ENCODE measurements around the gene OGFOD2.
A peak's percentile ranks its signal among the peaks of the same experiment; 100 is the strongest.

The OGFOD2 gene

GRCh38 chr12:122961531-122962329, 13.3 kb upstream of the OGFOD2 start:
- no peak for DNase-seq (ENCODE audit: low spot score)
- no peak overlapping the region for H3K27ac ChIP-seq (ENCODE audit: poor library complexity, severe bottlenecking)
- H3K4me3 ChIP-seq (ENCODE audit: severe bottlenecking) = no peak overlapping the region
- no peak for ATAC-seq (ENCODE audit: low read depth)
- no peaks in the 10 kb centered on the region for H3K9me3 ChIP-seq (ENCODE audit: severe bottlenecking)
- no peaks in the 10 kb centered on the region for H3K27me3 ChIP-seq (ENCODE audit: insufficient read depth, poor library complexity, severe bottlenecking)
- H3K4me1 ChIP-seq (ENCODE audit: insufficient read depth, poor library complexity, severe bottlenecking) = no peaks in the 10 kb centered on the region
- TF ChIP-seq, protein P1, sequence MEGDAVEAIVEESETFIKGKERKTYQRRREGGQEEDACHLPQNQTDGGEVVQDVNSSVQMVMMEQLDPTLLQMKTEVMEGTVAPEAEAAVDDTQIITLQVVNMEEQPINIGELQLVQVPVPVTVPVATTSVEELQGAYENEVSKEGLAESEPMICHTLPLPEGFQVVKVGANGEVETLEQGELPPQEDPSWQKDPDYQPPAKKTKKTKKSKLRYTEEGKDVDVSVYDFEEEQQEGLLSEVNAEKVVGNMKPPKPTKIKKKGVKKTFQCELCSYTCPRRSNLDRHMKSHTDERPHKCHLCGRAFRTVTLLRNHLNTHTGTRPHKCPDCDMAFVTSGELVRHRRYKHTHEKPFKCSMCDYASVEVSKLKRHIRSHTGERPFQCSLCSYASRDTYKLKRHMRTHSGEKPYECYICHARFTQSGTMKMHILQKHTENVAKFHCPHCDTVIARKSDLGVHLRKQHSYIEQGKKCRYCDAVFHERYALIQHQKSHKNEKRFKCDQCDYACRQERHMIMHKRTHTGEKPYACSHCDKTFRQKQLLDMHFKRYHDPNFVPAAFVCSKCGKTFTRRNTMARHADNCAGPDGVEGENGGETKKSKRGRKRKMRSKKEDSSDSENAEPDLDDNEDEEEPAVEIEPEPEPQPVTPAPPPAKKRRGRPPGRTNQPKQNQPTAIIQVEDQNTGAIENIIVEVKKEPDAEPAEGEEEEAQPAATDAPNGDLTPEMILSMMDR (IDR thresholded peaks at IDR 0.05; ENCODE audit: poor library complexity, severe bottlenecking) = no peak
- peaks cover 18% of the 10 kb centered on the region for H3K36me3 ChIP-seq (ENCODE audit: low read depth)

DNA sequence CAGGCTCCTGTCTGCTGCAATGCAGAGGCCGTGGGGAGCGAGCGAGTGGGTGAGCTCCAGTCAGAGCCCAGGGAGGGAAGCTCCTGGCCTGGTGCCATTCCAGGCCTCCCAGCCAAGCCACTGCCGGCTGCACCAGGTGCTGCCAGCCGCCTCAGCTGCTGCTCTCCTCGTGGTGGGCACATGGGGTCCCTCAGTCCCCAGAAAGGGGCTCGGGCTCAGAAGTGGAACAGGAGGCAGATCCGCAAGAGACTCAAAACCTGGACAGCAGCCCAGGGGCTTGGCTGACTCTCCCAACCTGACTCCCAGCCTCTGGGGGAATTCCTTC, 11.1 kb upstream of the OGFOD2 start:
- no peak for ATAC-seq (ENCODE audit: low read depth)
- no peak overlapping the region for H3K4me3 ChIP-seq (ENCODE audit: severe bottlenecking)

DNA sequence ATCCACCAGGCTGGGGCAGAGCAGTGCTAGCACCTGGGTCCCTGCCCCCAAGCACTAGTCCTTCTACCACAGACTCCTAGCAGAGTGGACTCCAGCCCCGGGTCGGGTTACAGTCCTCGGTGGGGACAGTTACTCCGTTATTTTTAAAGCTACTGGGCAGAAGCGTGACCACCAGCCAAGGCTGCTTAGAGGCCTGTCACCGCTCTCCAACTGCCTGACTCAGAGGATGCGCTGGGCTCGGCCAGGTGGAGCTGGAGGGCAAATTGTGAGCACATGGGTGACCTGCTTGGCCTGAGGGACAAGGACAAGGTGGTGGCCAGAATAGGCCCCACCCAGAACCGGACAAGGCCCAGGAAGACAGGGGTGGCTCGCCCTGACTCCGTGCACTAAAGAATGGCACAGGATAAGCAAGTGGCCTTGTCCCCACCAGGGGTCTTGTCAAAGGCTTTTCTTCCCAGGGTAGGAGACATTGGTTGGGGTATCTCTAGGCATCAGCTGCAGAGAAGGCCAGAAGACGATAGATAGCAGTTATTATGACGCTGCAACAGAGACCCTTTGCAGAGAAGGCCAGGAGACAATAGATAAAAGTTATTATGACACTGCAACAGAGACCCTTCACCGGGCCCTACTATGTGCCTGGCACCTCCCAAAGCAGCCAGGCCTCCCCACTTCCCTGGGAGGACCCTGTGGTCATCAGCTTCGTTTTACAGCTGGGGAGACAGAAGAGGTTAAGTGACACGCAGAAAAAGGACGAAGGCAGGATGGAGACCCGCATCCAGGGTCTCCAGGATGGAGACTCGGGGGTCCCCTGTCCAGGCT, 10.4 kb upstream of the OGFOD2 start:
- H3K4me3 ChIP-seq (ENCODE audit: severe bottlenecking) = no peak overlapping the region
- TF ChIP-seq, protein P1 (IDR thresholded peaks at IDR 0.05; ENCODE audit: poor library complexity, severe bottlenecking) = no peak
- no peaks in the 10 kb centered on the region for H3K9me3 ChIP-seq (ENCODE audit: severe bottlenecking)
- ATAC-seq (ENCODE audit: low read depth) (no peak), DNase-seq (ENCODE audit: low spot score) (no peak)
- no peak overlapping the region for H3K27ac ChIP-seq (ENCODE audit: poor library complexity, severe bottlenecking)
- H3K27me3 ChIP-seq (ENCODE audit: insufficient read depth, poor library complexity, severe bottlenecking) = no peaks in the 10 kb centered on the region
- peaks cover 8% of the 10 kb centered on the region for H3K36me3 ChIP-seq (ENCODE audit: low read depth)
- no peaks in the 10 kb centered on the region for H3K4me1 ChIP-seq (ENCODE audit: insufficient read depth, poor library complexity, severe bottlenecking)

More for the DNA sequence above, 11.1 kb upstream of the OGFOD2 start:
- DNase-seq (ENCODE audit: low spot score) = no peak
- Histone ChIP-seq H3K36me3 (ENCODE audit: low read depth) (peaks cover 12% of the 10 kb centered on the region), H3K27me3 (ENCODE audit: insufficient read depth, poor library complexity, severe bottlenecking) (no peaks in the 10 kb centered on the region), H3K4me1 (ENCODE audit: insufficient read depth, poor library complexity, severe bottlenecking) (no peaks in the 10 kb centered on the region), H3K27ac (ENCODE audit: poor library complexity, severe bottlenecking) (no peak overlapping the region), H3K9me3 (ENCODE audit: severe bottlenecking) (no peaks in the 10 kb centered on the region)
- TF ChIP-seq, protein P1 (IDR thresholded peaks at IDR 0.05; ENCODE audit: poor library complexity, severe bottlenecking) = no peak

- TF ChIP-seq, protein P1 (IDR thresholded peaks at IDR 0.05; ENCODE audit: poor library complexity, severe bottlenecking) = no peak
- no peaks in the 10 kb centered on the region for H3K4me1 ChIP-seq (ENCODE audit: insufficient read depth, poor library complexity, severe bottlenecking)
- H3K36me3 ChIP-seq (ENCODE audit: low read depth) = peaks cover 1% of the 10 kb centered on the region
- no peaks in the 10 kb centered on the region for H3K27me3 ChIP-seq (ENCODE audit: insufficient read depth, poor library complexity, severe bottlenecking)
- H3K4me3 ChIP-seq (ENCODE audit: severe bottlenecking) = peak overlapping the region; percentile 90
- H3K9me3 ChIP-seq (ENCODE audit: severe bottlenecking) = no peaks in the 10 kb centered on the region
- peak overlapping the region; percentile 37 for H3K27ac ChIP-seq (ENCODE audit: poor library complexity, severe bottlenecking)
- peak; percentile 12; the same call in 1 of the 3 replicates for ATAC-seq (ENCODE audit: low read depth)
- no peak for DNase-seq (ENCODE audit: low spot score)
Observed at GRCh38 chr12:122965321-122965751, 9.7 kb upstream of the OGFOD2 start.
